CD14-positive monocyte (primary cell): ENCODE measurements around the gene MYL10. TPM values are rescaled to one million over a fixed set of nuclear protein-coding genes. Genes with fewer than 3 reads are reported as not detected.
"Not testable (repeated sequence)": the region's sequence is repeated elsewhere in the genome, so short reads cannot be mapped to it uniquely, and the experiment has no call there.

Experiments
- DNase-seq, 3 donors: peaks; one replicate each; pipeline ENCODE4 v3.0.0-alpha.2; 2011 to 2022
- H2AFZ ChIP-seq: 2 replicates; pipeline ENCODE4 v1.6.0; 2012; ENCODE audit warnings: mild to moderate bottlenecking, low read depth, low read length, inconsistent platforms; ENCODE audit not compliant: insufficient read depth, poor library complexity, severe bottlenecking
- H3K27ac ChIP-seq, 2 donors: 1 replicate in 1 of 2; 2 replicates in 1 of 2; pipeline ENCODE4 v1.5.1; 2012 to 2013; ENCODE audit warnings: low read length in 2 of 2, control low read depth in 1 of 2, inconsistent platforms in 1 of 2, low read depth in 1 of 2, mild to moderate bottlenecking in 1 of 2
- H3K27me3 ChIP-seq, 2 donors: one replicate each; pipeline versions ENCODE4 v1.6.0 to v1.6.1; 2011 to 2013; ENCODE audit warnings: low read length in 2 of 2; ENCODE audit not compliant: control insufficient read depth in 2 of 2, insufficient read depth in 2 of 2
- H3K36me3 ChIP-seq, 2 donors: replicated peaks in 1 of 2; 1 replicate in 1 of 2; 2 replicates in 1 of 2; pipeline versions ENCODE4 v1.5.1 to v1.6.1; 2012 to 2013; ENCODE audit warnings: low read length in 2 of 2, control low read depth in 1 of 2, inconsistent platforms in 1 of 2, mild to moderate bottlenecking in 1 of 2; ENCODE audit not compliant: insufficient read depth in 2 of 2, control insufficient read depth in 1 of 2
- H3K4me1 ChIP-seq, 2 donors: 1 replicate in 1 of 2; 2 replicates in 1 of 2; pipeline versions ENCODE4 v1.5.1 to v1.6.1; 2012 to 2013; ENCODE audit warnings: low read length in 2 of 2, control low read depth in 1 of 2, inconsistent platforms in 1 of 2, mild to moderate bottlenecking in 1 of 2, moderate library complexity in 1 of 2; ENCODE audit not compliant: insufficient read depth in 2 of 2, control insufficient read depth in 1 of 2
- H3K4me2 ChIP-seq: replicated peaks from 2 replicates; pipeline ENCODE3; 2012; ENCODE audit warnings: low read length, moderate library complexity, mild to moderate bottlenecking; ENCODE audit not compliant: poor library complexity, severe bottlenecking; ENCODE audit errors: extremely low read depth
- H3K4me3 ChIP-seq, 3 experiments: fragments of 200-600 bp in 1 of 3; sonication (generic) in 1 of 3; replicated peaks in 1 of 3; 1 replicate in 2 of 3; 2 replicates in 1 of 3; pipeline ENCODE4 v1.5.1; 2011 to 2013; ENCODE audit warnings: low read length in 3 of 3, mild to moderate bottlenecking in 3 of 3, control low read depth in 2 of 3, low read depth in 2 of 3, inconsistent platforms in 1 of 3, moderate library complexity in 1 of 3
- H3K79me2 ChIP-seq: 2 replicates; pipeline ENCODE4 v1.6.0; 2012; ENCODE audit warnings: mild to moderate bottlenecking, control low read depth, inconsistent platforms, low read length, moderate library complexity; ENCODE audit not compliant: insufficient read depth
- H3K9ac ChIP-seq: 2 replicates; pipeline ENCODE4 v1.6.0; 2017; ENCODE audit warnings: low read length, mild to moderate bottlenecking; ENCODE audit not compliant: insufficient read depth, poor library complexity, severe bottlenecking
- H3K9me3 ChIP-seq, 2 donors: replicated peaks in 1 of 2; 1 replicate in 1 of 2; 2 replicates in 1 of 2; pipeline versions ENCODE4 v1.5.1 to v1.6.1; 2012 to 2013; ENCODE audit warnings: low read length in 2 of 2, control low read depth in 1 of 2; ENCODE audit not compliant: control insufficient read depth in 1 of 2, insufficient read depth in 1 of 2
- H4K20me1 ChIP-seq: 2 replicates; pipeline ENCODE4 v1.6.0; 2012; ENCODE audit warnings: mild to moderate bottlenecking, low read length, control low read depth, moderate library complexity; ENCODE audit not compliant: insufficient read depth
- H3K27ac Mint-ChIP-seq, 7 donors: one replicate each; pipeline ENCODE4 v1.8.0; 2020; ENCODE audit warnings: mild to moderate bottlenecking in 7 of 7, mixed read lengths in 7 of 7, moderate library complexity in 6 of 7, inconsistent platforms in 2 of 7
- H3K27me3 Mint-ChIP-seq, 3 donors: one replicate each; pipeline ENCODE4 v1.8.0; 2021 to 2022; ENCODE audit warnings: low read depth in 3 of 3, mild to moderate bottlenecking in 3 of 3, mixed read lengths in 3 of 3, moderate library complexity in 3 of 3, inconsistent platforms in 1 of 3
- H3K36me3 Mint-ChIP-seq, 2 donors: one replicate each; pipeline ENCODE4 v1.8.0; 2020; ENCODE audit warnings: mixed read lengths in 2 of 2, inconsistent platforms in 1 of 2, mild to moderate bottlenecking in 1 of 2
- H3K4me1 Mint-ChIP-seq: one replicate; pipeline ENCODE4 v1.8.0; 2020; ENCODE audit warnings: mild to moderate bottlenecking, mixed read lengths
- H3K4me3 Mint-ChIP-seq, 2 donors: one replicate each; pipeline ENCODE4 v1.8.0; 2020; ENCODE audit warnings: mild to moderate bottlenecking in 2 of 2, mixed read lengths in 2 of 2, moderate library complexity in 1 of 2
- H3K9me3 Mint-ChIP-seq, 7 donors: one replicate each; pipeline ENCODE4 v1.8.0; 2020 to 2022; ENCODE audit warnings: mixed read lengths in 7 of 7, mild to moderate bottlenecking in 6 of 7, moderate library complexity in 6 of 7, inconsistent platforms in 2 of 7
- CTCF ChIP-seq: fragments of 200-600 bp; IDR thresholded peaks from one replicate; pipeline ENCODE4 v1.8.0; 2022; ENCODE audit warnings: antibody characterized with exemption, mild to moderate bottlenecking
- WGBS: methylation state at CpG from one replicate; pipeline ENCODE4 v1.1.5; 2013; ENCODE audit warnings: missing lambda C conversion rate; ENCODE audit not compliant: insufficient coverage; 5-methylcytosine and 5-hydroxymethylcytosine counted together
- intact Hi-C, 2 donors: fragments of 100-400 bp; cut with micrococcal nuclease; formaldehyde crosslinking; loops; one replicate each; pipeline versions ENCODE4 v1.15.0 to v1.15.1; 2023
- polyA plus RNA-seq, 3 donors: library from polyadenylated mRNA; depleted of rRNA in 1 of 3; unstranded in 2 of 3; stranded (reverse) in 1 of 3; fragments of 300-500 nt in 2 of 3; fragments of >200 nt in 1 of 3; fragmentation: Illumina TruSeq in 2 of 3; gene quantifications; 1 replicate in 2 of 3; 2 replicates in 1 of 3; pipeline ENCODE4 v1.2.3, GENCODE V29; 2012 to 2021

Gene MYL10
- polyA plus RNA-seq, 3 donors, result not detected

- Histone ChIP-seq H3K79me2 (no peaks in the 10 kb centered on the region), H3K4me3 (no peak overlapping the region), H3K4me1 (no peaks in the 10 kb centered on the region), H3K9me3 (no peaks in the 10 kb centered on the region), H2AFZ (no peak overlapping the region), H3K27ac (no peak overlapping the region), H3K9ac (no peak overlapping the region), H4K20me1 (no peaks in the 10 kb centered on the region), H3K36me3 (no peaks in the 10 kb centered on the region), H3K27me3 (no peaks in the 10 kb centered on the region), H3K4me2 (no peak overlapping the region)
- Mint-ChIP-seq H3K27ac (no peak overlapping the region), H3K9me3 (no peaks in the 10 kb centered on the region), H3K4me1 (no peaks in the 10 kb centered on the region), H3K36me3 (no peaks in the 10 kb centered on the region), H3K4me3 (no peak overlapping the region), H3K27me3 (peaks cover 3 to 23% (median 7%) of the 10 kb centered on the region in 3 donors)
- TF ChIP-seq CTCF, result no peak
- intact Hi-C loops, result no loop called here
- WGBS, result 98% methylated on average over 7 of the region's 13 CpGs
- DNase-seq, result no peak
These were observed 16.9 kb upstream of the MYL10 start for GRCh38 chr7:101645951-101646350.

GRCh38 chr7:101644879-101645278 lies 15.8 kb upstream of the MYL10 start:
- H3K27me3 ChIP-seq, result no peaks in the 10 kb centered on the region
- H4K20me1 ChIP-seq, result no peaks in the 10 kb centered on the region
- H3K27ac ChIP-seq, result no peak overlapping the region
- no peaks in the 10 kb centered on the region for H3K79me2 ChIP-seq
- 82% methylated on average over 18 of the region's 18 CpGs for WGBS
- H3K4me3 ChIP-seq, result no peak overlapping the region
- no peak for TF ChIP-seq CTCF
- Mint-ChIP-seq H3K4me3 (no peak overlapping the region), H3K36me3 (no peaks in the 10 kb centered on the region), H3K27ac (peak overlapping the region in 1 of 7 donors; percentile 42), H3K9me3 (no peaks in the 10 kb centered on the region), H3K4me1 (no peaks in the 10 kb centered on the region), H3K27me3 (peaks cover 3 to 13% (median 7%) of the 10 kb centered on the region in 3 donors)
- H3K4me2 ChIP-seq, result no peak overlapping the region
- no peaks in the 10 kb centered on the region for H3K9me3 ChIP-seq
- no peaks in the 10 kb centered on the region for H3K36me3 ChIP-seq
- H2AFZ ChIP-seq, result no peak overlapping the region
- no peak for DNase-seq
- peak overlapping the region; percentile 4 for H3K9ac ChIP-seq
- H3K4me1 ChIP-seq, result no peaks in the 10 kb centered on the region
- intact Hi-C loops, result no loop called here

GRCh38 chr7:101639127-101639526 lies 10.0 kb upstream of the MYL10 start:
- H3K4me3 Mint-ChIP-seq, H3K4me1 ChIP-seq, H3K9me3 ChIP-seq, intact Hi-C loops, H3K9me3 Mint-ChIP-seq, H2AFZ ChIP-seq, H3K27me3 Mint-ChIP-seq, H3K27ac Mint-ChIP-seq, H3K4me2 ChIP-seq, H3K27me3 ChIP-seq, H3K4me1 Mint-ChIP-seq, H3K9ac ChIP-seq, H3K79me2 ChIP-seq, H3K36me3 Mint-ChIP-seq, H3K36me3 ChIP-seq, DNase-seq, H4K20me1 ChIP-seq, H3K4me3 ChIP-seq, H3K27ac ChIP-seq: not testable (repeated sequence)
- 100% methylated on average over 1 of the region's 4 CpGs for WGBS
